IMR-90 (cell line): ENCODE data around the gene ZNF423. TPM values are rescaled to one million over a fixed set of nuclear protein-coding genes. Genes with fewer than 3 reads are reported as not detected.

Experiments used
- ATAC-seq: fragments of 200-7000 bp; cut with Tn5 transposase; 2 replicates; pipeline ENCODE4 v1.9.1; 2020; ENCODE audit warnings: low read depth, mild to moderate bottlenecking, moderate library complexity
- BruUV-seq: library from RNA; stranded (reverse); fragments of 400-500 nt; replicated peaks from 2 replicates; lab custom pipeline; 2021; lab: Mats Ljungman, UMichigan
- CTCF ChIA-PET: fragments of 300-600 bp; formaldehyde crosslinking; extraction: SDS; loops from one replicate; lab custom pipeline; 2021; ENCODE audit warnings: antibody characterized with exemption; lab: Yijun Ruan, JAX
- POLR2A ChIA-PET: fragments of 300-600 bp; sonication (Branson Sonifier 250); formaldehyde crosslinking; loops from one replicate; lab custom pipeline; 2022; ENCODE audit warnings: antibody characterized with exemption; ENCODE audit not compliant: unreplicated experiment; lab: Charles Lee
- DNase-seq: peaks from one replicate; pipeline ENCODE4 v3.0.0; 2013
- H2AFZ ChIP-seq: replicated peaks from 2 replicates; pipeline ENCODE3; 2013; ENCODE audit warnings: low read length, mild to moderate bottlenecking; ENCODE audit not compliant: poor library complexity
- H2AK5ac ChIP-seq: 2 replicates; pipeline ENCODE4 v1.6.1; 2013; ENCODE audit warnings: low read depth, low read length, inconsistent platforms
- H2AK9ac ChIP-seq: replicated peaks from 2 replicates; pipeline ENCODE3; 2013; ENCODE audit warnings: mild to moderate bottlenecking, low read depth, low read length, moderate library complexity; ENCODE audit not compliant: poor library complexity
- H2BK120ac ChIP-seq: 2 replicates; pipeline ENCODE4 v1.6.1; 2013; ENCODE audit warnings: low read depth, low read length, inconsistent platforms
- H2BK15ac ChIP-seq: 3 replicates; pipeline ENCODE4 v1.6.1; 2013; ENCODE audit warnings: low read depth, low read length, inconsistent platforms
- H2BK20ac ChIP-seq: 2 replicates; pipeline ENCODE4 v1.6.1; 2013; ENCODE audit warnings: low read depth, mild to moderate bottlenecking, inconsistent platforms, low read length, moderate library complexity
- H2BK5ac ChIP-seq: 2 replicates; pipeline ENCODE4 v1.6.1; 2013; ENCODE audit warnings: mild to moderate bottlenecking, low read depth, low read length, inconsistent platforms; ENCODE audit not compliant: poor library complexity, severe bottlenecking
- H3K14ac ChIP-seq: replicated peaks from 2 replicates; pipeline ENCODE4 v1.6.1; 2013; ENCODE audit warnings: low read depth, low read length, inconsistent platforms
- H3K18ac ChIP-seq: 2 replicates; pipeline ENCODE4 v1.6.1; 2013; ENCODE audit warnings: low read depth, low read length, control low read depth
- H3K23ac ChIP-seq: 2 replicates; pipeline ENCODE4 v1.6.1; 2013; ENCODE audit warnings: low read depth, low read length, inconsistent platforms
- H3K27ac ChIP-seq: 2 replicates; pipeline ENCODE4 v1.5.1; 2013; ENCODE audit warnings: mild to moderate bottlenecking, control low read depth, low read length; ENCODE audit not compliant: insufficient read depth
- H3K27me3 ChIP-seq: 2 replicates; pipeline ENCODE4 v1.6.1; 2013; ENCODE audit warnings: low read length; ENCODE audit not compliant: control insufficient read depth, insufficient read depth
- H3K36me3 ChIP-seq: 2 replicates; pipeline ENCODE4 v1.6.1; 2013; ENCODE audit warnings: low read length, mixed read lengths; ENCODE audit not compliant: control insufficient read depth, insufficient read depth
- H3K4ac ChIP-seq: 2 replicates; pipeline ENCODE4 v1.6.1; 2013; ENCODE audit warnings: low read depth, low read length, inconsistent platforms
- H3K4me1 ChIP-seq: 2 replicates; pipeline ENCODE4 v1.6.1; 2013; ENCODE audit warnings: low read length, mixed read lengths; ENCODE audit not compliant: control insufficient read depth, insufficient read depth
- H3K4me2 ChIP-seq: 2 replicates; pipeline ENCODE4 v1.6.1; 2013; ENCODE audit warnings: low read depth, mild to moderate bottlenecking, control low read depth, low read length, moderate library complexity
- H3K4me3 ChIP-seq: 2 replicates; pipeline ENCODE4 v1.5.1; 2013; ENCODE audit warnings: low read depth, mild to moderate bottlenecking, control low read depth, low read length, moderate library complexity; ENCODE audit not compliant: insufficient read depth
- H3K56ac ChIP-seq: 2 replicates; pipeline ENCODE4 v1.6.1; 2013; ENCODE audit warnings: low read length, inconsistent platforms; ENCODE audit not compliant: insufficient read depth; ENCODE audit errors: extremely low read depth
- H3K79me1 ChIP-seq, 2 experiments: 2 replicates each; pipeline ENCODE4 v1.6.1; 2013; ENCODE audit warnings: low read length in 2 of 2, inconsistent platforms in 1 of 2, low read depth in 1 of 2
- H3K9ac ChIP-seq: 2 replicates; pipeline ENCODE4 v1.6.1; 2013; ENCODE audit warnings: low read depth, low read length, control low read depth
- H3K9me1 ChIP-seq: 2 replicates; pipeline ENCODE4 v1.6.1; 2013; ENCODE audit warnings: low read length, inconsistent platforms; ENCODE audit not compliant: insufficient read depth
- H3K9me3 ChIP-seq: 2 replicates; pipeline ENCODE4 v1.6.1; 2013; ENCODE audit warnings: low read length; ENCODE audit not compliant: control insufficient read depth, insufficient read depth
- H4K20me1 ChIP-seq: 2 replicates; pipeline ENCODE4 v1.6.1; 2013; ENCODE audit warnings: low read length, inconsistent platforms; ENCODE audit not compliant: insufficient read depth
- H4K5ac ChIP-seq: 2 replicates; pipeline ENCODE4 v1.6.1; 2013; ENCODE audit warnings: mild to moderate bottlenecking, low read depth, low read length, control low read depth
- H4K8ac ChIP-seq, 2 experiments: 2 replicates each; pipeline ENCODE4 v1.6.1; 2013; ENCODE audit warnings: low read depth in 2 of 2, low read length in 2 of 2, control low read depth in 1 of 2, inconsistent platforms in 1 of 2
- H4K91ac ChIP-seq: 2 replicates; pipeline ENCODE4 v1.6.1; 2013; ENCODE audit warnings: low read depth, low read length, inconsistent platforms; ENCODE audit not compliant: insufficient read depth
- BHLHE40 ChIP-seq: fragments of 150-350 bp; IDR thresholded peaks from 2 replicates; pipeline ENCODE4 v1.6.1; 2016; ENCODE audit warnings: mild to moderate bottlenecking, low read depth, low read length
- CEBPB ChIP-seq: IDR thresholded peaks from 2 replicates; pipeline ENCODE4 v1.6.1; 2012; ENCODE audit warnings: low read depth, low read length, improper control_type of control experiment
- FOS ChIP-seq: fragments of 150-350 bp; IDR thresholded peaks from 2 replicates; pipeline ENCODE4 v1.6.1; 2016; ENCODE audit warnings: low read depth, low read length
- MAZ ChIP-seq: IDR thresholded peaks from 2 replicates; pipeline ENCODE4 v1.6.1; 2012; ENCODE audit warnings: low read depth, mild to moderate bottlenecking, low read length, improper control_type of control experiment, moderate library complexity, borderline replicate concordance
- POLR2A ChIP-seq: IDR thresholded peaks from 2 replicates; pipeline ENCODE4 v1.6.1; 2012; ENCODE audit warnings: mild to moderate bottlenecking, low read depth, low read length
- RAD21 ChIP-seq: IDR thresholded peaks from 2 replicates; pipeline ENCODE4 v1.6.1; 2012; ENCODE audit warnings: low read length, improper control_type of control experiment
- RCOR1 ChIP-seq: IDR thresholded peaks from 2 replicates; pipeline ENCODE4 v1.6.1; 2012; ENCODE audit warnings: mild to moderate bottlenecking, low read length, improper control_type of control experiment; ENCODE audit not compliant: insufficient replicate concordance
- WGBS, 2 experiments: methylation state at CpG; one replicate each; pipeline versions ENCODE4 v1.1.5 to v1.1.7; 2013; ENCODE audit warnings: missing lambda C conversion rate in 2 of 2; ENCODE audit not compliant: insufficient read length in 1 of 2; ENCODE audit errors: extremely low coverage in 2 of 2; 5-methylcytosine and 5-hydroxymethylcytosine counted together
- dilution Hi-C: fragments of 300-500 bp; cut with HindIII; formaldehyde crosslinking; loops from one replicate; pipeline ENCODE4 v1.14.3; 2018; ENCODE audit warnings: low sequenced_read_pairs; ENCODE audit not compliant: unreplicated experiment
- in situ Hi-C: fragments of 300-500 bp; cut with MboI; formaldehyde crosslinking; loops from 3 replicates; pipeline ENCODE4 v1.14.3; 2019; ENCODE audit warnings: low sequenced_read_pairs, inconsistent platforms, mixed read lengths
- intact Hi-C: fragments of 100-400 bp; cut with micrococcal nuclease; formaldehyde crosslinking; loops from 2 replicates; pipeline ENCODE4 v1.10.0; 2022
- polyA plus RNA-seq, 3 experiments: library from polyadenylated mRNA; depleted of rRNA; stranded (reverse); fragments of >200 nt; gene quantifications; 2 replicates each; pipeline ENCODE4 v1.2.3, GENCODE V29; 2012; ENCODE audit warnings: low replicate concordance in 1 of 3
- total RNA-seq: library from RNA; depleted of rRNA; stranded (reverse); fragments of >200 nt; gene quantifications from 2 replicates; pipeline ENCODE4 v1.2.3, GENCODE V29; 2012

ZNF423 gene
- total and polyA plus RNA-seq, 2 of the 4 experiments (the other 2 are of a cell fraction): under 0.01 to 0.10 TPM

- H3K14ac ChIP-seq: peak overlapping the region; percentile 48
- no peak overlapping the region; the same call in 1 of the 2 replicates for H2AK5ac ChIP-seq
- peaks cover 16% of the 10 kb centered on the region; the same call in 1 of the 2 replicates for H3K9me1 ChIP-seq
- H4K8ac ChIP-seq: peak overlapping the region; percentile 56 to 70; a peak in 3 of 4 replicates
- ATAC-seq: peak; percentile 61
- H3K27ac ChIP-seq: peak overlapping the region; percentile 75
- peak overlapping the region; percentile 96 for H2BK120ac ChIP-seq
- H3K9ac ChIP-seq: peak overlapping the region; percentile 8; the same call in 1 of the 2 replicates
- H3K9me3 ChIP-seq: peaks cover 9% of the 10 kb centered on the region
- no TSS peak for BruUV-seq
- H4K20me1 ChIP-seq: peaks cover 7% of the 10 kb centered on the region
- intact Hi-C loops (no loop called here), in situ Hi-C loops (no loop called here), dilution Hi-C loops (no loop called here)
- H2AK9ac ChIP-seq: peak overlapping the region; percentile 73
- H3K23ac ChIP-seq: peak overlapping the region; percentile 91; the same call in 1 of the 2 replicates
- peak overlapping the region; percentile 18 for H4K5ac ChIP-seq
- peak overlapping the region; percentile 58; the same call in 1 of the 2 replicates for H3K56ac ChIP-seq
- H2BK20ac ChIP-seq: peak overlapping the region; percentile 95
- TF ChIP-seq POLR2A: no peak
- peak; percentile 54; the same call in 1 of the 2 replicates for TF ChIP-seq MAZ
- TF ChIP-seq RAD21: 0 out of 2 replicates have a peak, but pooled peaks have one; percentile 5
- no peak for TF ChIP-seq RCOR1
- 0 out of 2 replicates have a peak, but pooled peaks have one; percentile 54 for TF ChIP-seq CEBPB
- 0 out of 2 replicates have a peak, but pooled peaks have one; percentile 14 for TF ChIP-seq FOS
- peak; percentile 38; the same call in 1 of the 2 replicates for TF ChIP-seq BHLHE40
- peak overlapping the region; percentile 84 for H3K4ac ChIP-seq
- DNase-seq: peak; percentile 78
- 17% methylated on average over 2 of the region's 6 CpGs; no CpG with 5 or more reads in 1 of the 2 experiments for WGBS, 2 experiments
- peak overlapping the region; percentile 78 for H3K18ac ChIP-seq
- peak overlapping the region; percentile 68 for H2BK5ac ChIP-seq
- H3K4me3 ChIP-seq: no peak overlapping the region
- H4K91ac ChIP-seq: peak overlapping the region; percentile 73
- H3K4me1 ChIP-seq: peaks cover 28% of the 10 kb centered on the region
- no peaks in the 10 kb centered on the region for H3K79me1 ChIP-seq
- no peaks in the 10 kb centered on the region for H3K36me3 ChIP-seq
- ChIA-PET CTCF (no interaction called here), POLR2A (no interaction called here)
- H3K4me2 ChIP-seq: peak overlapping the region; percentile 66
- H2BK15ac ChIP-seq: peak overlapping the region; percentile 55; the same call in 2 of the 3 replicates
- no peaks in the 10 kb centered on the region for H3K27me3 ChIP-seq
- H2AFZ ChIP-seq: peak overlapping the region; percentile 84
Measured at GRCh38 chr16:49643429-49644144, 212.3 kb downstream of the ZNF423 start.
